GM21526 (cell line): ENCODE data around the gene WARS2.

Source experiments
- ATAC-seq: cut with Tn5 transposase; IDR thresholded peaks from one replicate; pipeline ENCODE4 v1.9.1; 2021; ENCODE audit warnings: moderate library complexity; ENCODE audit not compliant: unreplicated experiment, low FRiP score

The WARS2 gene

GRCh38 chr1:118986555-118987467 lies 153.6 kb downstream of the WARS2 start:
- no peak for ATAC-seq

GRCh38 chr1:118985640-118986554 lies 154.6 kb downstream of the WARS2 start:
- no peak for ATAC-seq

- ATAC-seq = no peak
Observed at GRCh38 chr1:118984722-118985639, 155.5 kb downstream of the WARS2 start.

GRCh38 chr1:118984086-118984721 lies 156.2 kb downstream of the WARS2 start:
- no peak for ATAC-seq

- ATAC-seq = no peak
Observed at GRCh38 chr1:118983558-118984041, 156.9 kb downstream of the WARS2 start.

- no peak for ATAC-seq
Observed at GRCh38 chr1:118982821-118983557, 157.5 kb downstream of the WARS2 start.

- no peak for ATAC-seq
Observed at GRCh38 chr1:118982266-118982665, 158.2 kb downstream of the WARS2 start.

- no peak for ATAC-seq
Observed at GRCh38 chr1:118981436-118981835, 159.0 kb downstream of the WARS2 start.
